ENCODE data around the gene POLR3A. TPM values are rescaled to one million over a fixed set of nuclear protein-coding genes. Genes with fewer than 3 reads are reported as not detected.

POLR3A gene
- total and polyA plus RNA-seq, 2 of the 13 experiments (the other 11 are each of a cell fraction or from before 2014, with no cell fraction given) = 13.6 to 19.2 TPM

- Histone ChIP-seq H2AFZ (ENCODE audit: low read length) (peak within 1 kb of the TSS; percentile 93), H3K4me2 (ENCODE audit: low read depth, low read length) (peak within 1 kb of the TSS; percentile 84), H3K79me2 (ENCODE audit: insufficient read depth, low read length) (peaks cover 53% of the 10 kb centered on the region), H3K36me3 (replicated peaks in 1 of 2; ENCODE audit: control insufficient read depth in 1 of 2, insufficient read depth in 2 of 2, low read length in 2 of 2) (peaks cover 16 to 38% of the 10 kb centered on the region in 2 experiments), H3K4me3 (replicated peaks in 1 of 3; ENCODE audit: insufficient read depth in 1 of 3, low read depth in 2 of 3, low read length in 3 of 3) (peak within 1 kb of the TSS; percentile 85 to 97 (median 91)), H4K20me1 (ENCODE audit: insufficient read depth, low read length) (peaks cover 45% of the 10 kb centered on the region), H3K27ac (ENCODE audit: extremely low read length, insufficient read depth, low read length) (peak within 1 kb of the TSS; percentile 80), H3K4me1 (ENCODE audit: insufficient read depth, low read length) (peaks cover 48% of the 10 kb centered on the region), H3K9ac (ENCODE audit: insufficient read depth, low read depth, low read length) (peak within 1 kb of the TSS; percentile 89), H3K27me3 (ENCODE audit: control insufficient read depth in 1 of 2, insufficient read depth in 2 of 2, low read length in 2 of 2) (no peaks in the 10 kb centered on the region; a peak in 2 of 5 replicates), H3K9me3 (ENCODE audit: low read length) (no peaks in the 10 kb centered on the region)
- BruUV-seq (replicated peaks) = no TSS peak
- FAIRE-seq (peak; percentile 87), ATAC-seq (peak; percentile 81), DNase-seq (ENCODE audit: low spot score) (peak; percentile 94)
- CTCF ChIA-PET (ENCODE audit: low intra/inter-chr PET ratio, low total read pairs) = no interaction called here
- in situ Hi-C loops (cut with HindIII; ENCODE audit: extremely low pct_ligation_motif_present, low pct_unique_long_range_greater_than_20kb) (no loop called here), intact Hi-C loops (cut with micrococcal nuclease; ENCODE audit: unreplicated experiment) (no loop called here)
- WGBS (ENCODE audit: low lambda C conversion rate) = 2% methylated on average over 17 of the region's 55 CpGs
- POLR2A ChIA-PET = interaction anchor here (0.9 to 1.5 kb wide), 4 partner anchors 9 to 939 kb away, joined by 3 to 6 read pairs (median 4); no protein-coding TSS in a partner anchor
- no peak for TF ChIP-seq RFX1 (IDR thresholded peaks at IDR 0.05)
- no peak for TF ChIP-seq RCOR2 (CRISPR knock-in tag; IDR thresholded peaks at IDR 0.05)
- TF ChIP-seq ZHX2 (IDR thresholded peaks at IDR 0.05; ENCODE audit: low read depth) = no peak
- no peak for TF ChIP-seq ZHX2 (CRISPR knock-in tag; IDR thresholded peaks at IDR 0.05; ENCODE audit: borderline replicate concordance)
- TF ChIP-seq KAT7 (CRISPR knock-in tag; IDR thresholded peaks at IDR 0.05; ENCODE audit: borderline replicate concordance) = peak; percentile 70; the same call in 1 of the 2 replicates
- no peak for TF ChIP-seq DDIT3 (CRISPR knock-in tag; IDR thresholded peaks at IDR 0.05)
- no peak; the same call in 1 of the 2 replicates for TF ChIP-seq ZNF710 (CRISPR knock-in tag; IDR thresholded peaks at IDR 0.05; ENCODE audit: borderline replicate concordance)
- TF ChIP-seq ATF3 (CRISPR knock-in tag; IDR thresholded peaks at IDR 0.05) = no peak
- TF ChIP-seq ZNF589 (CRISPR knock-in tag; conservative IDR thresholded peaks at IDR 0.05) = no peak
- peak; percentile 69; the same call in 1 of the 2 replicates for TF ChIP-seq ZNF782 (CRISPR knock-in tag; IDR thresholded peaks at IDR 0.05; ENCODE audit: borderline replicate concordance)
- no peak for TF ChIP-seq ZNF674 (CRISPR knock-in tag; IDR thresholded peaks at IDR 0.05; ENCODE audit: low read depth)
- TF ChIP-seq FOXA3 (CRISPR knock-in tag; IDR thresholded peaks at IDR 0.05) = peak; percentile 44; the same call in 1 of the 2 replicates
- TF ChIP-seq SP4 (CRISPR knock-in tag; IDR thresholded peaks at IDR 0.05) = peak; percentile 89
- TF ChIP-seq CERS6 (CRISPR knock-in tag; IDR thresholded peaks at IDR 0.05) = 0 out of 2 replicates have a peak, but pooled peaks have one; percentile 68
These were observed 4.5 kb upstream of the POLR3A start, which contains the start of gene RPS24 for GRCh38 chr10:78033637-78034470. Gene RPS24 (plus strand): TSS chr10:78033863. CDS start chr10:78033902, 39 bp downstream.
